HepG2 (cell line): ENCODE results near the gene ANKDD1A. TPM values are rescaled to one million over a fixed set of nuclear protein-coding genes. Genes with fewer than 3 reads are reported as not detected.

ENCODE experiments used
- ATAC-seq: fragments of 200-7000 bp; cut with Tn5 transposase; 3 replicates; pipeline ENCODE4 v1.9.1; 2020; ENCODE audit warnings: mild to moderate bottlenecking, moderate library complexity
- BruUV-seq: library from RNA; stranded (reverse); fragments of 400-500 nt; replicated peaks from 2 replicates; lab custom pipeline; 2021; lab: Mats Ljungman, UMichigan
- CTCF ChIA-PET: fragments of 300-600 bp; formaldehyde crosslinking; extraction: SDS; loops from one replicate; lab custom pipeline; 2021; ENCODE audit warnings: low total read pairs, inconsistent platforms, low intra/inter-chr PET ratio; lab: Yijun Ruan, JAX
- POLR2A ChIA-PET: fragments of 350-600 bp; sonication (Branson Sonifier 250); formaldehyde crosslinking; loops from one replicate; lab custom pipeline; 2020; ENCODE audit warnings: antibody characterized with exemption, inconsistent platforms; lab: Yijun Ruan, JAX
- DNase-seq: peaks from one replicate; pipeline ENCODE4 v3.0.0-alpha.2; 2015; ENCODE audit warnings: low spot score
- FAIRE-seq: peaks from 3 replicates; lab custom pipeline; 2011; peaks lifted over from hg19 to GRCh38; lab: Jason Lieb, UNC
- H2AFZ ChIP-seq: one replicate; pipeline ENCODE4 v1.6.1; 2011; ENCODE audit warnings: low read length, inconsistent platforms
- H3K27ac ChIP-seq: fragments of 300-600 bp; 3 replicates; pipeline ENCODE4 v1.8.0; 2011; ENCODE audit warnings: mixed run types, mild to moderate bottlenecking, mixed read lengths, low read length, inconsistent platforms; ENCODE audit not compliant: insufficient read depth; ENCODE audit errors: extremely low read length
- H3K27me3 ChIP-seq, 2 experiments: fragments of 200-600 bp in 1 of 2; 2 replicates in 1 of 2; 3 replicates in 1 of 2; pipeline versions ENCODE4 v1.6.0 to v1.8.0; 2011; ENCODE audit warnings: low read length in 2 of 2, mild to moderate bottlenecking in 2 of 2, moderate library complexity in 2 of 2, inconsistent platforms in 1 of 2; ENCODE audit not compliant: insufficient read depth in 2 of 2, control insufficient read depth in 1 of 2
- H3K36me3 ChIP-seq, 2 experiments: fragments of 200-600 bp in 1 of 2; replicated peaks in 1 of 2; 2 replicates in 1 of 2; 3 replicates in 1 of 2; pipeline versions ENCODE4 v1.5.1 to v1.8.0; 2011; ENCODE audit warnings: low read length in 2 of 2, inconsistent platforms in 1 of 2; ENCODE audit not compliant: insufficient read depth in 2 of 2, control insufficient read depth in 1 of 2
- H3K4me1 ChIP-seq: 2 replicates; pipeline ENCODE4 v1.5.1; 2012; ENCODE audit warnings: low read length, inconsistent platforms; ENCODE audit not compliant: insufficient read depth
- H3K4me2 ChIP-seq: 2 replicates; pipeline ENCODE4 v1.6.0; 2011; ENCODE audit warnings: low read depth, low read length, inconsistent platforms
- H3K4me3 ChIP-seq, 3 experiments: fragments of 200-600 bp in 1 of 3; sonication (generic), shearing (Covaris generic) in 1 of 3; replicated peaks in 1 of 3; 2 replicates each; pipeline ENCODE4 v1.5.1; 2011 to 2016; ENCODE audit warnings: low read length in 3 of 3, inconsistent platforms in 2 of 3, low read depth in 2 of 3, mild to moderate bottlenecking in 2 of 3, control low read depth in 1 of 3, mixed read lengths in 1 of 3; ENCODE audit not compliant: insufficient read depth in 1 of 3
- H3K79me2 ChIP-seq: one replicate; pipeline ENCODE4 v1.6.1; 2011; ENCODE audit warnings: low read length, inconsistent platforms; ENCODE audit not compliant: insufficient read depth
- H3K9ac ChIP-seq: 2 replicates; pipeline ENCODE4 v1.6.0; 2011; ENCODE audit warnings: mild to moderate bottlenecking, low read depth, low read length, inconsistent platforms; ENCODE audit not compliant: insufficient read depth
- H3K9me3 ChIP-seq: 2 replicates; pipeline ENCODE4 v1.5.1; 2012; ENCODE audit warnings: mild to moderate bottlenecking, low read length
- H4K20me1 ChIP-seq: 2 replicates; pipeline ENCODE4 v1.6.0; 2011; ENCODE audit warnings: inconsistent platforms, mild to moderate bottlenecking, low read length, moderate library complexity; ENCODE audit not compliant: insufficient read depth
- BRD4 ChIP-seq: sonication (generic); formaldehyde crosslinking; IDR thresholded peaks from 2 replicates; pipeline ENCODE4 v1.4.0; 2020; ENCODE audit warnings: missing genetic modification reagents
- CBX1 ChIP-seq: IDR thresholded peaks from one replicate; pipeline ENCODE4 v1.6.1; 2016; ENCODE audit warnings: antibody characterized with exemption, low read depth
- MTA1 ChIP-seq: sonication (generic); formaldehyde crosslinking; IDR thresholded peaks from 2 replicates; pipeline ENCODE4 v1.4.0; 2020; ENCODE audit warnings: missing genetic modification reagents, mild to moderate bottlenecking, borderline replicate concordance
- MXD4 ChIP-seq: IDR thresholded peaks from 2 replicates; pipeline ENCODE4 v1.6.1; 2016; ENCODE audit warnings: mild to moderate bottlenecking, missing biosample characterization, missing genetic modification reagents
- NFE2L1 ChIP-seq: sonication (generic); formaldehyde crosslinking; IDR thresholded peaks from 2 replicates; pipeline ENCODE4 v1.4.0; 2020; ENCODE audit warnings: missing genetic modification reagents, mild to moderate bottlenecking, borderline replicate concordance
- PRPF4 ChIP-seq: fragments of 200-400 bp; formaldehyde crosslinking; IDR thresholded peaks from 2 replicates; pipeline ENCODE4 v1.6.1; 2016; ENCODE audit warnings: low read length, low read depth; ENCODE audit not compliant: poor library complexity, severe bottlenecking
- SIN3A ChIP-seq: IDR thresholded peaks from 2 replicates; pipeline ENCODE4 v1.6.1; 2011; ENCODE audit warnings: low read depth, mild to moderate bottlenecking, control low read depth, low read length, borderline replicate concordance
- WIZ ChIP-seq: sonication (generic); formaldehyde crosslinking; IDR thresholded peaks from 2 replicates; pipeline ENCODE4 v1.5.1; 2020; ENCODE audit warnings: mild to moderate bottlenecking, missing genetic modification reagents
- XBP1 ChIP-seq: sonication (generic); formaldehyde crosslinking; IDR thresholded peaks from 2 replicates; pipeline ENCODE4 v1.5.0; 2020; ENCODE audit warnings: missing genetic modification reagents
- ZFP90 ChIP-seq: sonication (generic); formaldehyde crosslinking; IDR thresholded peaks from 2 replicates; pipeline ENCODE4 v1.8.0; 2022; ENCODE audit warnings: missing genetic modification reagents, mild to moderate bottlenecking, inconsistent platforms, borderline replicate concordance
- ZFYVE20 ChIP-seq: sonication (generic); formaldehyde crosslinking; IDR thresholded peaks from 2 replicates; pipeline ENCODE4 v1.8.0; 2023; ENCODE audit warnings: low read depth, mild to moderate bottlenecking, moderate library complexity, missing genetic modification reagents, borderline replicate concordance
- ZNF543 ChIP-seq: sonication (generic); formaldehyde crosslinking; IDR thresholded peaks from 2 replicates; pipeline ENCODE4 v1.4.0; 2020; ENCODE audit warnings: mild to moderate bottlenecking, missing genetic modification reagents
- ZNF891 ChIP-seq: sonication (generic); formaldehyde crosslinking; IDR thresholded peaks from 2 replicates; pipeline ENCODE4 v1.5.0; 2020; ENCODE audit warnings: mild to moderate bottlenecking, missing genetic modification reagents
- WGBS: methylation state at CpG from one replicate; pipeline ENCODE4 v1.1.6; 2017; ENCODE audit warnings: low lambda C conversion rate; 5-methylcytosine and 5-hydroxymethylcytosine counted together
- in situ Hi-C: cut with HindIII; loops from 2 replicates; pipeline ENCODE4 v1.10.0; 2017; ENCODE audit warnings: low pct_unique_long_range_greater_than_20kb; ENCODE audit not compliant: extremely low pct_ligation_motif_present
- intact Hi-C: fragments of 100-400 bp; cut with micrococcal nuclease; formaldehyde crosslinking; loops from one replicate; pipeline ENCODE4 v1.10.0; 2022; ENCODE audit not compliant: unreplicated experiment
- polyA plus RNA-seq, 8 experiments: library from polyadenylated mRNA; depleted of rRNA in 3 of 8; stranded (reverse) in 7 of 8; unstranded in 1 of 8; fragments of >200 nt; fragmentation: Illumina TruSeq in 4 of 8; extraction: Trizol in 4 of 8; gene quantifications; 2 replicates each; pipeline versions ENCODE4 v1.2.1 to v1.2.3, GENCODE V29; 2011 to 2016; ENCODE audit warnings: low read depth in 4 of 8, missing spikeins in 1 of 8, mixed read lengths in 1 of 8; ENCODE audit not compliant: insufficient read depth in 1 of 8
- total RNA-seq, 5 experiments: library from RNA; depleted of rRNA; stranded (reverse); fragments of >200 nt; fragmentation: Illumina TruSeq; extraction: Trizol; gene quantifications; 2 replicates each; pipeline ENCODE4 v1.2.3, GENCODE V29; 2016; ENCODE audit warnings: low read depth in 1 of 5
- TF ChIP-seq, protein P1 (sequence below): IDR thresholded peaks from 2 replicates; pipeline ENCODE4 v1.6.1; 2016; ENCODE audit warnings: mild to moderate bottlenecking
- TF ChIP-seq, protein P2 (sequence below): sonication (generic); formaldehyde crosslinking; IDR thresholded peaks from 2 replicates; pipeline ENCODE4 v1.4.0; 2020; ENCODE audit warnings: low read depth, missing genetic modification reagents

ANKDD1A gene
- total and polyA plus RNA-seq, 2 of the 13 experiments (the other 11 are each of a cell fraction or from before 2014, with no cell fraction given) = 0.11 to 0.48 TPM

DNA sequence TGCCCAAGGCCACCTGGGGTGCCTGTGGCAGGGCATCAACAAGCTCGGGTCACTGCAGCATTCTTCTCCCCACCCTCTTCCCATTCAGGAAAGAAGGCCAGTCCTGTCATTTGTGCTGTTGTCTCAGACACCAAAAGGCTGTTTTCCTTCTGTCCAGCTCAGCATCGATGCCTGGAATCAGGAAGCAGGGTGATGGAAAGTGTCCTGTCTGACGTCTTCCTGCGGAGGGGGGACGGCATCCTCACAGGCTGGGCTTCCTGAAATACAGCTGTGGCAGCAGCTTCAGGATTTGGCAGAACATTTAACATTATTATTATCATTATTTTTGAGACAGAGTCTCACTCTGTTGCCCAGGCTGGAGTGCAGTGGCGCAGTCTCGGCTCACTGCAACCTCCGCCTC, 33.0 kb upstream of the ANKDD1A start:
- Histone ChIP-seq H3K9ac (no peak overlapping the region), H3K27me3 (peaks cover under 1 to 9% of the 10 kb centered on the region in 2 experiments; a peak in 3 of 5 replicates), H2AFZ (no peak overlapping the region), H3K36me3 (no peaks in the 10 kb centered on the region), H4K20me1 (no peaks in the 10 kb centered on the region), H3K4me2 (no peak overlapping the region), H3K79me2 (no peaks in the 10 kb centered on the region), H3K9me3 (no peaks in the 10 kb centered on the region), H3K4me1 (peaks cover 3% of the 10 kb centered on the region), H3K27ac (no peak overlapping the region), H3K4me3 (no peak overlapping the region)
- ATAC-seq (no peak), DNase-seq (no peak), FAIRE-seq (no peak)
- CTCF ChIA-PET = no interaction called here
- POLR2A ChIA-PET = no interaction called here
- no TSS peak for BruUV-seq
- 63% methylated on average over 7 of the region's 8 CpGs for WGBS
- in situ Hi-C loops = no loop called here
- intact Hi-C loops = no loop called here
- TF ChIP-seq XBP1 (CRISPR knock-in tag) (no peak), PRPF4 (no peak)
- TF ChIP-seq, protein P1, sequence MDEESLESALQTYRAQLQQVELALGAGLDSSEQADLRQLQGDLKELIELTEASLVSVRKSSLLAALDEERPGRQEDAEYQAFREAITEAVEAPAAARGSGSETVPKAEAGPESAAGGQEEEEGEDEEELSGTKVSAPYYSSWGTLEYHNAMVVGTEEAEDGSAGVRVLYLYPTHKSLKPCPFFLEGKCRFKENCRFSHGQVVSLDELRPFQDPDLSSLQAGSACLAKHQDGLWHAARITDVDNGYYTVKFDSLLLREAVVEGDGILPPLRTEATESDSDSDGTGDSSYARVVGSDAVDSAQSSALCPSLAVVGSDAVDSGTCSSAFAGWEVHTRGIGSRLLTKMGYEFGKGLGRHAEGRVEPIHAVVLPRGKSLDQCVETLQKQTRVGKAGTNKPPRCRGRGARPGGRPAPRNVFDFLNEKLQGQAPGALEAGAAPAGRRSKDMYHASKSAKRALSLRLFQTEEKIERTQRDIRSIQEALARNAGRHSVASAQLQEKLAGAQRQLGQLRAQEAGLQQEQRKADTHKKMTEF (CRISPR knock-in tag) = no peak

GRCh38 chr15:64883100-64883581, 28.6 kb upstream of the ANKDD1A start:
- Histone ChIP-seq H3K27ac (no peak overlapping the region), H3K9me3 (no peaks in the 10 kb centered on the region), H3K4me3 (no peak overlapping the region), H3K4me2 (no peak overlapping the region), H3K36me3 (no peaks in the 10 kb centered on the region), H3K4me1 (peaks cover 11% of the 10 kb centered on the region), H3K79me2 (no peaks in the 10 kb centered on the region), H4K20me1 (no peaks in the 10 kb centered on the region), H2AFZ (no peak overlapping the region), H3K9ac (no peak overlapping the region), H3K27me3 (peaks cover 1 to 6% of the 10 kb centered on the region in 2 experiments; a peak in 2 of 5 replicates)
- ChIA-PET POLR2A (no interaction called here), CTCF (no interaction called here)
- FAIRE-seq (no peak), DNase-seq (no peak), ATAC-seq (no peak)
- in situ Hi-C loops (no loop called here), intact Hi-C loops (no loop called here)
- WGBS = 38% methylated on average over 4 of the region's 5 CpGs
- no TSS peak for BruUV-seq
- no peak for TF ChIP-seq MTA1 (CRISPR knock-in tag)
- TF ChIP-seq CBX1 = no peak
- TF ChIP-seq MXD4 (CRISPR knock-in tag) = no peak
- no peak for TF ChIP-seq BRD4 (CRISPR knock-in tag)
- TF ChIP-seq SIN3A = no peak
- TF ChIP-seq ZNF891 (CRISPR knock-in tag) = no peak
- TF ChIP-seq, protein P2, sequence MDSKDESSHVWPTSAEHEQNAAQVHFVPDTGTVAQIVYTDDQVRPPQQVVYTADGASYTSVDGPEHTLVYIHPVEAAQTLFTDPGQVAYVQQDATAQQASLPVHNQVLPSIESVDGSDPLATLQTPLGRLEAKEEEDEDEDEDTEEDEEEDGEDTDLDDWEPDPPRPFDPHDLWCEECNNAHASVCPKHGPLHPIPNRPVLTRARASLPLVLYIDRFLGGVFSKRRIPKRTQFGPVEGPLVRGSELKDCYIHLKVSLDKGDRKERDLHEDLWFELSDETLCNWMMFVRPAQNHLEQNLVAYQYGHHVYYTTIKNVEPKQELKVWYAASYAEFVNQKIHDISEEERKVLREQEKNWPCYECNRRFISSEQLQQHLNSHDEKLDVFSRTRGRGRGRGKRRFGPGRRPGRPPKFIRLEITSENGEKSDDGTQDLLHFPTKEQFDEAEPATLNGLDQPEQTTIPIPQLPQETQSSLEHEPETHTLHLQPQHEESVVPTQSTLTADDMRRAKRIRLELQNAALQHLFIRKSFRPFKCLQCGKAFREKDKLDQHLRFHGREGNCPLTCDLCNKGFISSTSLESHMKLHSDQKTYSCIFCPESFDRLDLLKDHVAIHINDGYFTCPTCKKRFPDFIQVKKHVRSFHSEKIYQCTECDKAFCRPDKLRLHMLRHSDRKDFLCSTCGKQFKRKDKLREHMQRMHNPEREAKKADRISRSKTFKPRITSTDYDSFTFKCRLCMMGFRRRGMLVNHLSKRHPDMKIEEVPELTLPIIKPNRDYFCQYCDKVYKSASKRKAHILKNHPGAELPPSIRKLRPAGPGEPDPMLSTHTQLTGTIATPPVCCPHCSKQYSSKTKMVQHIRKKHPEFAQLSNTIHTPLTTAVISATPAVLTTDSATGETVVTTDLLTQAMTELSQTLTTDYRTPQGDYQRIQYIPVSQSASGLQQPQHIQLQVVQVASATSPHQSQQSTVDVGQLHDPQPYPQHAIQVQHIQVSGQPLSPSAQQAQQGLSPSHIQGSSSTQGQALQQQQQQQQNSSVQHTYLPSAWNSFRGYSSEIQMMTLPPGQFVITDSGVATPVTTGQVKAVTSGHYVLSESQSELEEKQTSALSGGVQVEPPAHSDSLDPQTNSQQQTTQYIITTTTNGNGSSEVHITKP = no peak
- no peak for TF ChIP-seq WIZ (CRISPR knock-in tag)
- TF ChIP-seq ZFYVE20 = no peak
- TF ChIP-seq ZNF543 (CRISPR knock-in tag) = no peak
- TF ChIP-seq ZFP90 (CRISPR knock-in tag) = no peak
- no peak for TF ChIP-seq NFE2L1 (CRISPR knock-in tag)
